Sigmoid colon (tissue), 7 donors: ENCODE measurements around the gene CD274. TPM values are rescaled to one million over a fixed set of nuclear protein-coding genes. Genes with fewer than 3 reads are reported as not detected.
A peak's percentile ranks its signal among the peaks of the same experiment; 100 is the strongest.
"Not testable (repeated sequence)": the region's sequence is repeated elsewhere in the genome, so short reads cannot be mapped to it uniquely, and the experiment has no call there.

Experiments used
- DNase-seq: peaks from one replicate; pipeline ENCODE4 v3.0.0-alpha.2; 2019
- H3K27ac ChIP-seq, 4 donors: fragments of 200-600 bp; sonication (generic); one replicate each; pipeline ENCODE4 v1.5.1; 2016 to 2019; ENCODE audit warnings: mild to moderate bottlenecking in 1 of 4
- H3K27me3 ChIP-seq, 3 donors: fragments of 200-600 bp; sonication (generic); one replicate each; pipeline ENCODE4 v1.5.1; 2019; ENCODE audit warnings: mild to moderate bottlenecking in 1 of 3
- H3K36me3 ChIP-seq, 4 donors: fragments of 200-600 bp; sonication (generic); one replicate each; pipeline ENCODE4 v1.5.1; 2016 to 2019
- H3K4me1 ChIP-seq, 4 donors: fragments of 200-600 bp; sonication (generic); one replicate each; pipeline ENCODE4 v1.5.1; 2017 to 2019
- H3K4me3 ChIP-seq, 4 donors: fragments of 200-600 bp; sonication (generic); one replicate each; pipeline ENCODE4 v1.5.1; 2017 to 2019; ENCODE audit warnings: mild to moderate bottlenecking in 2 of 4, moderate library complexity in 1 of 4
- H3K9me3 ChIP-seq, 4 donors: fragments of 200-600 bp in 3 of 4; sonication (generic) in 3 of 4; one replicate each; pipeline versions ENCODE4 v1.5.1 to v1.6.1; 2013 to 2019
- EP300 ChIP-seq, 4 donors: sonication (generic); formaldehyde crosslinking; IDR thresholded peaks; one replicate each; pipeline ENCODE4 v1.6.1; 2017; ENCODE audit warnings: antibody characterized with exemption in 4 of 4
- POLR2A ChIP-seq, 2 donors: fragments of 450-650 bp; IDR thresholded peaks; one replicate each; pipeline ENCODE4 v1.6.1; 2016; ENCODE audit warnings: antibody characterized with exemption in 2 of 2, mild to moderate bottlenecking in 2 of 2, moderate library complexity in 2 of 2
- POLR2AphosphoS5 ChIP-seq, 4 donors: sonication (generic); formaldehyde crosslinking; IDR thresholded peaks; one replicate each; pipeline ENCODE4 v1.6.1; 2017; ENCODE audit warnings: antibody characterized with exemption in 4 of 4
- WGBS, 2 donors: extraction: QIAGEN DNeasy Blood & Tissue Kit; methylation state at CpG; one replicate each; pipeline ENCODE4 v1.1.7; 2013; 5-methylcytosine and 5-hydroxymethylcytosine counted together
- intact Hi-C: fragments of 100-400 bp; cut with DNase I; formaldehyde crosslinking; loops from one replicate; pipeline ENCODE4 v1.15.1; 2023
- polyA plus RNA-seq, 3 donors: library from polyadenylated mRNA; stranded (reverse); fragments of 200-250 nt; gene quantifications; one replicate each; pipeline ENCODE4 v1.2.3, GENCODE V29; 2013
- total RNA-seq, 4 donors: library from RNA; depleted of rRNA; stranded (reverse); fragments of >200 nt; gene quantifications; one replicate each; pipeline ENCODE4 v1.1.0, GENCODE V29; 2016
- TF ChIP-seq, protein P1 (sequence below), 4 experiments: fragments of 450-650 bp in 3 of 4; fragments of 200-600 bp in 1 of 4; IDR thresholded peaks; one replicate each; pipeline ENCODE4 v1.5.1; 2016 to 2019; ENCODE audit warnings: antibody characterized with exemption in 4 of 4, mild to moderate bottlenecking in 3 of 4, moderate library complexity in 2 of 4
- donor health status: healthy with polysubstance abuse.
- donor health status: Bipolar disorder and iron deficiency.
- donor health status: healthy.

The CD274 gene
- total and polyA plus RNA-seq, 7 donors = 0.68 to 8.9 (median 1.4) TPM

GRCh38 chr9:5433841-5434810 is 16.2 kb upstream of the CD274 start:
- H3K36me3 ChIP-seq = peaks cover 0 to 32% (median 7%) of the 10 kb centered on the region in 4 donors
- not testable (repeated sequence) for H3K4me3 ChIP-seq, H3K27ac ChIP-seq, DNase-seq, H3K27me3 ChIP-seq, H3K9me3 ChIP-seq
- intact Hi-C loops = loop anchor here (10.0 kb wide), 4 partner anchors 639 to 1909 kb away; partner anchors contain the start of genes AK3, RCL1, RFX3 and UHRF2
- WGBS, 2 donors = 96 to 97% methylated on average over 65 of the region's 65 CpGs
- H3K4me1 ChIP-seq = peaks cover 0 to 16% (median 15%) of the 10 kb centered on the region in 4 donors

- WGBS, 2 donors = 76 to 83% methylated on average over 3 of the region's 3 CpGs
- intact Hi-C loops = loop anchor here (5.0 to 10.0 kb wide), 6 partner anchors 449 to 1911 kb away; partner anchors contain the start of genes AK3, JAK2, RCL1 and RFX3
These were observed 14.4 kb upstream of the CD274 start for GRCh38 chr9:5435912-5436311.

DNA sequence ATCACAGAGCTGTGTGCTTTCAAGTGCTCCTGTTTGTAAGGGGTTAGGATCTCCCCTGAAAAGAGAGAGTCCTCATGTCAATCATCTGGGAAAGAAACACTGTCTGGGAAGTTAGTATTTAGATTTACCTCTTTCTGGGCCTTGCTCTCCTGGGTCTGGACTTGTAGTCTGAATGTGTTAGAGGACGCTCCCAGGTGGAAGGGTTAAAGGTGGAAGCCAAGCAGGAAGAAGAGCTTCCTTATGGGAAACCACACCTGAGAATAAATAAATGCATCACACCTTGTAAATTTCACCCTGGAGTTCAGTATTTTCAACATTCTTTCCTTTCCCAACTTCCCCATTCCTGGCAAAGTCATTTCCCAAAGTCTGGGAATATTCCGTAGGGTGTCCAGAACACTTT is 13.9 kb upstream of the CD274 start:
- peaks cover 0 to 16% (median 15%) of the 10 kb centered on the region in 4 donors for H3K4me1 ChIP-seq
- WGBS, 2 donors = 30 to 77% methylated on average over 2 of the region's 2 CpGs
- H3K27ac ChIP-seq = peak overlapping the region in 2 of 4 donors; percentile 93 to 94
- no peaks in the 10 kb centered on the region for H3K9me3 ChIP-seq
- intact Hi-C loops = loop anchor here (5.0 to 10.0 kb wide), 6 partner anchors 449 to 1912 kb away; partner anchors contain the start of genes AK3, JAK2, RCL1 and RFX3
- no peaks in the 10 kb centered on the region for H3K27me3 ChIP-seq
- no peak overlapping the region for H3K4me3 ChIP-seq
- TF ChIP-seq EP300 (IDR thresholded peaks at IDR 0.05) (no peak), POLR2A (IDR thresholded peaks at IDR 0.05) (no peak), POLR2AphosphoS5 (IDR thresholded peaks at IDR 0.05) (no peak)
- TF ChIP-seq, protein P1, sequence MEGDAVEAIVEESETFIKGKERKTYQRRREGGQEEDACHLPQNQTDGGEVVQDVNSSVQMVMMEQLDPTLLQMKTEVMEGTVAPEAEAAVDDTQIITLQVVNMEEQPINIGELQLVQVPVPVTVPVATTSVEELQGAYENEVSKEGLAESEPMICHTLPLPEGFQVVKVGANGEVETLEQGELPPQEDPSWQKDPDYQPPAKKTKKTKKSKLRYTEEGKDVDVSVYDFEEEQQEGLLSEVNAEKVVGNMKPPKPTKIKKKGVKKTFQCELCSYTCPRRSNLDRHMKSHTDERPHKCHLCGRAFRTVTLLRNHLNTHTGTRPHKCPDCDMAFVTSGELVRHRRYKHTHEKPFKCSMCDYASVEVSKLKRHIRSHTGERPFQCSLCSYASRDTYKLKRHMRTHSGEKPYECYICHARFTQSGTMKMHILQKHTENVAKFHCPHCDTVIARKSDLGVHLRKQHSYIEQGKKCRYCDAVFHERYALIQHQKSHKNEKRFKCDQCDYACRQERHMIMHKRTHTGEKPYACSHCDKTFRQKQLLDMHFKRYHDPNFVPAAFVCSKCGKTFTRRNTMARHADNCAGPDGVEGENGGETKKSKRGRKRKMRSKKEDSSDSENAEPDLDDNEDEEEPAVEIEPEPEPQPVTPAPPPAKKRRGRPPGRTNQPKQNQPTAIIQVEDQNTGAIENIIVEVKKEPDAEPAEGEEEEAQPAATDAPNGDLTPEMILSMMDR (IDR thresholded peaks at IDR 0.05) = no peak
- H3K36me3 ChIP-seq = peaks cover 0 to 13% (median 3%) of the 10 kb centered on the region in 4 donors
- no peak for DNase-seq

More at GRCh38 chr9:5435912-5436311, 14.4 kb upstream of the CD274 start:
- Histone ChIP-seq H3K4me3 (no peak overlapping the region), H3K27ac (no peak overlapping the region), H3K9me3 (no peaks in the 10 kb centered on the region), H3K4me1 (peaks cover 0 to 16% (median 15%) of the 10 kb centered on the region in 4 donors), H3K36me3 (peaks cover 0 to 17% (median 4%) of the 10 kb centered on the region in 4 donors), H3K27me3 (no peaks in the 10 kb centered on the region)
- no peak for DNase-seq
- TF ChIP-seq, protein P1 (IDR thresholded peaks at IDR 0.05) = no peak
- TF ChIP-seq POLR2A (IDR thresholded peaks at IDR 0.05) = no peak
- no peak for TF ChIP-seq POLR2AphosphoS5 (IDR thresholded peaks at IDR 0.05)
- TF ChIP-seq EP300 (IDR thresholded peaks at IDR 0.05) = no peak

GRCh38 chr9:5437254-5438216 is 12.8 kb upstream of the CD274 start, which contains the start of gene PLGRKT:
PLGRKT (minus strand) TSS chr9:5437925; CDS start chr9:5431977, 5,948 bp downstream.
- Histone ChIP-seq H3K4me3 (peak within 1 kb of the TSS; percentile 49 to 71 (median 70)), H3K27me3 (no peaks in the 10 kb centered on the region), H3K4me1 (peaks cover 0 to 16% (median 15%) of the 10 kb centered on the region in 4 donors), H3K27ac (peak within 1 kb of the TSS; percentile 84 to 94 (median 92)), H3K9me3 (no peaks in the 10 kb centered on the region), H3K36me3 (peaks cover 0 to 13% (median 3%) of the 10 kb centered on the region in 4 donors)
- DNase-seq = peak; percentile 98
- 0% methylated on average over 55 of the region's 55 CpGs for WGBS, 2 donors
- TF ChIP-seq POLR2AphosphoS5 (IDR thresholded peaks at IDR 0.05) (peak; percentile 81 to 94 (median 92)), POLR2A (IDR thresholded peaks at IDR 0.05) (peak; percentile 80 to 89), EP300 (IDR thresholded peaks at IDR 0.05) (no peak)
- TF ChIP-seq, protein P1 (IDR thresholded peaks at IDR 0.05) = peak in 1 of 4 experiments; percentile 10
- intact Hi-C loops = loop anchor here (5.0 to 10.0 kb wide), 6 partner anchors 450 to 1913 kb away; partner anchors contain the start of genes AK3, JAK2, RCL1 and RFX3
